RWPE1 (cell line): ENCODE measurements around the gene DMAC2.
"Not testable (repeated sequence)": the region's sequence is repeated elsewhere in the genome, so short reads cannot be mapped to it uniquely, and the experiment has no call there.

Experiments used
- CTCF ChIA-PET: fragments of 350-600 bp; sonication (Branson Sonifier 250); formaldehyde crosslinking; extraction: SDS; loops from one replicate; lab custom pipeline; 2021; lab: Yijun Ruan, JAX
- POLR2A ChIA-PET: fragments of 400-600 bp; formaldehyde crosslinking; extraction: SDS; loops from one replicate; lab custom pipeline; 2020; ENCODE audit warnings: antibody characterized with exemption; ENCODE audit not compliant: low non-redundant PET; lab: Yijun Ruan, JAX
- DNase-seq: peaks from one replicate; pipeline ENCODE4 v3.0.0; 2012; ENCODE audit warnings: low spot score
- H3K27ac ChIP-seq: fragments of 450-650 bp; 2 replicates; pipeline ENCODE4 v1.5.1; 2017
- TF ChIP-seq, protein P1 (sequence below): fragments of 450-650 bp; conservative IDR thresholded peaks from 2 replicates; pipeline ENCODE4 v1.5.1; 2017; ENCODE audit warnings: low read depth, mild to moderate bottlenecking

The DMAC2 gene

DNA sequence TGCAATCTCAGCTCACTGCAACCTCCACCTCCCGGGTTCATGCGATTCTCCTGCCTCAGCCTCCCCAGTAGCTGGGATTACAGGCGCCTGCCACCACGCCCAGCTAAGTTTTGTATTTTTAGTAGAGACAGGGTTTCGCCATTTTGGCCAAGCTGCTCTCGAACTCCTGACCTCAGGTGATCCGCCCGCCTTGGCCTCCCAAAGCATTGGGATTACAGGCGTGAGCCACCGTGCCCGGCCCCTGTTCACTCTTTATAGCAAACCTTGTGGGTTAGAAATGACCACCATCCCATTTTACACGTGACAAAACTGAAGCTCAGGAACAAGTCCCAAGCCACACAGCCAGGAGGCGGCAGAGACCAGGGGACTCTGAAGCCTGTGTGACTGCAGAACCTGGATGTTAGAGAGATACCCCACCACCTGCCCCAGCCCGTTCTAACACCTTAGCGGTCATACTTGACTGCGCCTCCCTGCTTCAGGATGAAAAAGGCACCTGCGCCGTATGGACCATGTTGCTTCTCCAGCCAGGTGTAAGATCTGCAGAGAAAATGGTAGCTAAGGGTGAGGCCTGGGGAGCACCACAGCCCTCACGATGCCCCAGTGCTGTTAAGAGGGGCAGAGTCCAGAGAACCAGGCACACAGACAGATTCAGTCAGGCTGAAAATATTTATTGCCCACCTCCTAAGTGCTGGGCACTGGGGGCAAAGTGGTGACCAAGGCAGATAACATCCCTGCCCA is 3.6 kb downstream of the DMAC2 start:
- TF ChIP-seq, protein P1, sequence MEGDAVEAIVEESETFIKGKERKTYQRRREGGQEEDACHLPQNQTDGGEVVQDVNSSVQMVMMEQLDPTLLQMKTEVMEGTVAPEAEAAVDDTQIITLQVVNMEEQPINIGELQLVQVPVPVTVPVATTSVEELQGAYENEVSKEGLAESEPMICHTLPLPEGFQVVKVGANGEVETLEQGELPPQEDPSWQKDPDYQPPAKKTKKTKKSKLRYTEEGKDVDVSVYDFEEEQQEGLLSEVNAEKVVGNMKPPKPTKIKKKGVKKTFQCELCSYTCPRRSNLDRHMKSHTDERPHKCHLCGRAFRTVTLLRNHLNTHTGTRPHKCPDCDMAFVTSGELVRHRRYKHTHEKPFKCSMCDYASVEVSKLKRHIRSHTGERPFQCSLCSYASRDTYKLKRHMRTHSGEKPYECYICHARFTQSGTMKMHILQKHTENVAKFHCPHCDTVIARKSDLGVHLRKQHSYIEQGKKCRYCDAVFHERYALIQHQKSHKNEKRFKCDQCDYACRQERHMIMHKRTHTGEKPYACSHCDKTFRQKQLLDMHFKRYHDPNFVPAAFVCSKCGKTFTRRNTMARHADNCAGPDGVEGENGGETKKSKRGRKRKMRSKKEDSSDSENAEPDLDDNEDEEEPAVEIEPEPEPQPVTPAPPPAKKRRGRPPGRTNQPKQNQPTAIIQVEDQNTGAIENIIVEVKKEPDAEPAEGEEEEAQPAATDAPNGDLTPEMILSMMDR: no peak
- CTCF ChIA-PET: interaction anchor here (0.6 to 2.0 kb wide), 3 partner anchors 13 to 211 kb away, joined by 3 to 7 read pairs (median 5); no protein-coding TSS in a partner anchor
- no peak for DNase-seq
- POLR2A ChIA-PET: interaction anchor here (0.6 kb wide), 1 partner anchor 9 kb away, joined by 10 read pairs; the partner anchor contains the start of gene B3GNT8
- no peak overlapping the region for H3K27ac ChIP-seq

DNA sequence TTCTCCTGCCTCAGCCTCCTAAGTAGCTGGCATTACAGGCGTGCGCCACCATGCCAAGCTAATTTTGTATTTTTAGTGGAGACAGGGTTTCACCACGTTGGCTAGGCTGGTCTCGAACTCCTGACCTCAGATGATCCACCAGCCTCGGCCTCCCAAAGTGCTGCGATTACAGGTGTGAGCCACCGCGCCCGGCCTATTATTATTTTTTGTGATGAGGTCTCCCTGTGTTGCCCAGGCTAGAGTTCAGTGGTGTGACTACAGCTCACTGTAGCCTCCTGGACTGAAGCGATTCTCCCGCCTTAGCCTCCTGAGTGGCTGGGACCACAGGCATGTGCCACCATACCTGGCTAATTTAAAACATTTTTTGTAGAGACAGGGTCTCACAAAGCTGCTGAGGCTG is 4.3 kb downstream of the DMAC2 start:
- H3K27ac ChIP-seq: peak overlapping the region; percentile 32
- POLR2A ChIA-PET: interaction anchor here (0.6 to 0.7 kb wide), 2 partner anchors 8 to 994 kb away, joined by 4 to 10 read pairs; partner anchors contain the start of gene B3GNT8
- CTCF ChIA-PET: interaction anchor here (0.6 to 2.0 kb wide), 3 partner anchors 14 to 299 kb away, joined by 3 to 7 read pairs (median 5); no protein-coding TSS in a partner anchor
- DNase-seq: not testable (repeated sequence)

DNA sequence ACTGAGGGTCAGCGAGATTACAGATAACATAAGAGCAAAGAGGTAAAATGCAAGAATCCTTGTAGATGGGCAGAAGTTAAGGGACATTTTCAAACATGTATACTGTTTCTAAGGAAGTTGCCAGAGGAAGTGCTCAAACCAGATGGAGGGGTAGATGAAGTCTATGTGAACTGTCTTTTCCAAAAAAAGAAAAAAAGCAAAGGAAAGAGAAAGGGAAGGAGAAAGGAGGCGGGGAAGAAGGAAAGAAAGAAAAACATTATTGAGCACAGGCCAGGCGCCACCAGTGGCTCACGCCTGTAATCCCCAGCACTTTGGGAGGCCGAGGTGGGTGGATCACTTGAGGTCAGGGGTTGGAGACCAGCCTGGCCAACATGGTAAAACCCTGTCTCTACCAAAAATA is 5.3 kb downstream of the DMAC2 start:
- TF ChIP-seq, protein P1: no peak
- H3K27ac ChIP-seq: peak overlapping the region; percentile 32; the same call in 1 of the 2 replicates
- ChIA-PET POLR2A (interaction anchor here (0.7 kb wide), 1 partner anchor 686 kb away, joined by 6 read pairs; no protein-coding TSS in a partner anchor), CTCF (no interaction called here)
- no peak for DNase-seq

DNA sequence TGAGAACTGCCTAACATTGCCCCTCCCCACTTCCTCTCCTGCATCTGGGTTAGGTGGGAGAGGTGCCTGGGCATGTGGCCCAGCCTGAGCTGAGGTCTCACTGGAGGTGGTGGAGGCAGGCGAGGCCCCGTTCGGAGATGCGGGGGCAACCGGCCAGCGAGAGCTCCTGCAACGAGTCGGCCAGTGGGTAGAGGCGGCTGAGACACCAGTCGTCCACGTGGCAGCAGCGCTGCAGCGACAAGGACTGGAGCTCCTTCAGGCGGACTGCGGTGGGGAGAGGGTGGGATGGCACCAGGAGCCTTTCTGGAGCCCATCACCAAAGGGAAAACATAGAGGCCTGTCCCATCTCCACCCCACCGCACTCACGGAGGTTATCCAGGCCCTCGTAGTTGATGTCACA is 6.5 kb downstream of the DMAC2 start:
- peak overlapping the region; percentile 53 for H3K27ac ChIP-seq
- ChIA-PET POLR2A (no interaction called here), CTCF (interaction anchor here (0.6 to 1.1 kb wide), 3 partner anchors 16 to 130 kb away, joined by 3 to 4 read pairs (median 3); no protein-coding TSS in a partner anchor)
- TF ChIP-seq, protein P1: no peak
- no peak for DNase-seq

DNA sequence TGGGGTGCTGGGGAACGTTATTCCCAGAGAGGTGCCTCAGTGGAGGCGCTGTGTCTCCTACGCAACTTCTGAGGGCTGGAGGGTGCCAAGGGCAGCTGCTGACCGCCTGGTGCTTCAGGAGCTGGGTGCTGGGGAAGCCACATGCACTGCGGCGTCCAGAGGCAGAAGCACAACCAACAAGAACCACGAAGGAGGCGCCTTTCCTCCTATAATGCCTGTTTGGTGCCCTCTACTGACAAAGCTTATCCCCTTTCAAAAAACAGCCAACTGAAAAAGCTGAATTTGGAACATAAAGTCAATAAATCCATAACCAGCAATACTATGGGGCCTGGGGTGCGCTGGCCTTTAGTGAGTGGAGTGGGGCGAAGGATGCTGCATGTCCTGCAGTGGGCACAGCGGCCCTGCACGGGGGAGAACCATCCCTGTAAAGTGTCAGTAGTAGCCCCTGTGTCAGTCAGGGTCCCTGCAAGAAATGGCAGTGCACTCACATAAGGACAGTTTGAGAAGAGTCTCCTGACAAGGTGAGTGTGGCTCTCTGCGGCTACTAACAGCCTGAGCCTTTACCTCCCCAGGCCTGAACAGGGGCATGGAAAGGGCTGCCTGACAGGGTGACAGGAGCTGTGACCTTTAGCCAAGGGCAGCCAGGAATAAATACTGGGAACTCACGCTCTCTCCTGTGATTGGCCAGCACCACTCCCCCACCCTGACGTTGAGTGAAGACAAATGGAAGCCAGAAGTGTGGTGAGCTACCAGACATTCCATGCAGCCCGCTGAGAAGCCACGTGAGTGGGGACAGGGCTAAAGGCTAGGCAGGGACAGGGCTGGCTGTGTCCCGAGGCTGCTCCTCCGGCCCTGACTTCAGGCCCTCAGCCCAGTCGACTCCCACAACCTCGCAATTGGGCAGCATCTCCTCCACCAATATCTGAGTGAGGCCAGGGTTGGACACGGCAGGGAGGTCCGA is 8.0 kb downstream of the DMAC2 start:
- ChIA-PET CTCF (interaction anchor here (0.6 to 1.2 kb wide), 3 partner anchors 16 to 530 kb away, joined by 3 read pairs; no protein-coding TSS in a partner anchor), POLR2A (no interaction called here)
- peak overlapping the region; percentile 56 for H3K27ac ChIP-seq
- TF ChIP-seq, protein P1: no peak; the same call in 1 of the 2 replicates
- peak; percentile 14 for DNase-seq

DNA sequence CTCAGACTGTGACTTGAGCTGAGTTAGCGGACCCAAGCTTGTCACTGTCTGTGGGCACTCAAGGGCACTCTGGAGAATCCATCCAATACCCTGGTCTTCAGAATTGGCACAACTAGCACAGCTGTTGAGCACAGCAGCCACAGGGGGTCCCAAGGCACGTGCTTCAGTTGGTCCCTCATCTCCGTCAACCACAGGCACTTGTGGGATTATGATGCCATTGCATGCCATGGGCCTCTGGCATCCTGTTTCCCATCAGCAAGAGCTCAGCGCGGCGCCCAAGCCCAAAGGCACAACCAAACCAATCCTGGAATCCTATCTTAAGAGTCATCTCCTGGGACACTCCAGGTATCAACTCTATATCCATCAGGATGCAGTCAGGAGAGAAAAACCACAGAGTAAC is 8.8 kb downstream of the DMAC2 start:
- CTCF ChIA-PET: interaction anchor here (1.2 kb wide), 1 partner anchor 128 kb away, joined by 3 read pairs; no protein-coding TSS in a partner anchor
- TF ChIP-seq, protein P1: no peak
- POLR2A ChIA-PET: no interaction called here
- DNase-seq: no peak
- H3K27ac ChIP-seq: peak overlapping the region; percentile 56
